BJ (cell line): Measurements from ENCODE around the gene PIP4K2A. TPM values are rescaled to one million over a fixed set of nuclear protein-coding genes. Genes with fewer than 3 reads are reported as not detected.
"Not testable (repeated sequence)": the region's sequence is repeated elsewhere in the genome, so short reads cannot be mapped to it uniquely, and the experiment has no call there.

ENCODE experiments used
- CTCF ChIA-PET: fragments of 350-600 bp; formaldehyde crosslinking; extraction: SDS; loops from one replicate; lab custom pipeline; 2021; ENCODE audit warnings: antibody characterized with exemption, inconsistent platforms; lab: Yijun Ruan, JAX
- POLR2A ChIA-PET: fragments of 300-600 bp; sonication (Branson Sonifier 250); formaldehyde crosslinking; extraction: SDS; loops from one replicate; lab custom pipeline; 2021; ENCODE audit warnings: antibody characterized with exemption; lab: Charles Lee
- DNase-seq: peaks from one replicate; pipeline ENCODE4 v3.0.0-alpha.2; 2011; ENCODE audit warnings: low read depth
- H3K27me3 ChIP-seq: 2 replicates; pipeline ENCODE4 v1.6.0; 2011; ENCODE audit warnings: low read length; ENCODE audit not compliant: control insufficient read depth, insufficient read depth
- H3K36me3 ChIP-seq: 2 replicates; pipeline ENCODE4 v1.5.1; 2011; ENCODE audit warnings: low read length; ENCODE audit not compliant: control insufficient read depth, insufficient read depth
- H3K4me3 ChIP-seq: 2 replicates; pipeline ENCODE4 v1.5.1; 2011; ENCODE audit warnings: low read depth, mild to moderate bottlenecking, control low read depth, low read length
- polyA plus RNA-seq: library from polyadenylated mRNA; depleted of rRNA; stranded (reverse); fragments of >200 nt; gene quantifications from 2 replicates; pipeline ENCODE4 v1.2.3, GENCODE V29; 2011
- TF ChIP-seq, protein P1 (sequence below): IDR thresholded peaks from 2 replicates; pipeline ENCODE4 v1.5.1; 2011; ENCODE audit warnings: low read depth, mild to moderate bottlenecking, control low read depth, inconsistent platforms, low read length, moderate library complexity; ENCODE audit not compliant: insufficient read depth

The PIP4K2A gene
- polyA plus RNA-seq, 1 experiment, result 17.3 TPM

GRCh38 chr10:22500656-22501340 lies 213.6 kb downstream of the PIP4K2A start:
- CTCF ChIA-PET, result interaction anchor here (0.6 to 1.3 kb wide), 2 partner anchors 13 to 19 kb away, joined by 3 read pairs; no protein-coding TSS in a partner anchor
- TF ChIP-seq, protein P1, sequence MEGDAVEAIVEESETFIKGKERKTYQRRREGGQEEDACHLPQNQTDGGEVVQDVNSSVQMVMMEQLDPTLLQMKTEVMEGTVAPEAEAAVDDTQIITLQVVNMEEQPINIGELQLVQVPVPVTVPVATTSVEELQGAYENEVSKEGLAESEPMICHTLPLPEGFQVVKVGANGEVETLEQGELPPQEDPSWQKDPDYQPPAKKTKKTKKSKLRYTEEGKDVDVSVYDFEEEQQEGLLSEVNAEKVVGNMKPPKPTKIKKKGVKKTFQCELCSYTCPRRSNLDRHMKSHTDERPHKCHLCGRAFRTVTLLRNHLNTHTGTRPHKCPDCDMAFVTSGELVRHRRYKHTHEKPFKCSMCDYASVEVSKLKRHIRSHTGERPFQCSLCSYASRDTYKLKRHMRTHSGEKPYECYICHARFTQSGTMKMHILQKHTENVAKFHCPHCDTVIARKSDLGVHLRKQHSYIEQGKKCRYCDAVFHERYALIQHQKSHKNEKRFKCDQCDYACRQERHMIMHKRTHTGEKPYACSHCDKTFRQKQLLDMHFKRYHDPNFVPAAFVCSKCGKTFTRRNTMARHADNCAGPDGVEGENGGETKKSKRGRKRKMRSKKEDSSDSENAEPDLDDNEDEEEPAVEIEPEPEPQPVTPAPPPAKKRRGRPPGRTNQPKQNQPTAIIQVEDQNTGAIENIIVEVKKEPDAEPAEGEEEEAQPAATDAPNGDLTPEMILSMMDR, result no peak
- no peak for DNase-seq
- POLR2A ChIA-PET, result no interaction called here
- Histone ChIP-seq H3K4me3 (no peak overlapping the region), H3K36me3 (no peaks in the 10 kb centered on the region), H3K27me3 (peaks cover 14% of the 10 kb centered on the region)

GRCh38 chr10:22499973-22500372 lies 214.4 kb downstream of the PIP4K2A start:
- POLR2A ChIA-PET, H3K4me3 ChIP-seq, DNase-seq, H3K36me3 ChIP-seq: not testable (repeated sequence)
- CTCF ChIA-PET, result interaction anchor here (0.6 kb wide), 1 partner anchor 12 kb away, joined by 3 read pairs; no protein-coding TSS in a partner anchor
- H3K27me3 ChIP-seq, result peaks cover 14% of the 10 kb centered on the region

DNA sequence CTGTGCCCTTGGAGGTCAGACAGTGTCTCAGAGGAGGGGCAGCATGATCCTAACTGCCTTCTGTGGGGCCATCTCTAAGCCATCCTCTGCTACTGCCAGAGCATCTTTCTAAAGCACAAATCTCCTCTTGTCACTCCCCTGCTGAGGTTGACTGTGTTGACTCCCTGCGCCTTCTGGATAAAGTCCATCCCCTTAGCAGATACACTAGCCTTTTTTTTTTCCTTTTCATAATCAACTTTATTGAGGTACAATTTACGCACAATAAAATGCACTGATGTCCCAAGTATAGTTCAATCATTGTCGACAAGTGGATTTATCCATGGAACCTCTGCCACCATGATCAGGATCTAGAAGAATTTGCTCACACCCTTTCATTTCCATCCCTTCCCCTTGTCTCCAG lies 219.0 kb downstream of the PIP4K2A start:
- TF ChIP-seq, protein P1, result no peak
- POLR2A ChIA-PET, result no interaction called here
- DNase-seq, result no peak

GRCh38 chr10:22494007-22494406 lies 220.4 kb downstream of the PIP4K2A start:
- TF ChIP-seq, protein P1, result no peak
- POLR2A ChIA-PET, result no interaction called here
- Histone ChIP-seq H3K27me3 (peaks cover 3% of the 10 kb centered on the region; the same call in 1 of the 2 replicates), H3K4me3 (no peak overlapping the region), H3K36me3 (no peaks in the 10 kb centered on the region)
- CTCF ChIA-PET, result interaction anchor here (0.7 to 1.5 kb wide), 2 partner anchors 52 to 57 kb away, joined by 3 read pairs; no protein-coding TSS in a partner anchor
- no peak for DNase-seq

More for the DNA sequence above, 219.0 kb downstream of the PIP4K2A start:
- peaks cover 8% of the 10 kb centered on the region for H3K27me3 ChIP-seq
- CTCF ChIA-PET, result no interaction called here
- H3K4me3 ChIP-seq, result no peak overlapping the region
- no peaks in the 10 kb centered on the region for H3K36me3 ChIP-seq

DNA sequence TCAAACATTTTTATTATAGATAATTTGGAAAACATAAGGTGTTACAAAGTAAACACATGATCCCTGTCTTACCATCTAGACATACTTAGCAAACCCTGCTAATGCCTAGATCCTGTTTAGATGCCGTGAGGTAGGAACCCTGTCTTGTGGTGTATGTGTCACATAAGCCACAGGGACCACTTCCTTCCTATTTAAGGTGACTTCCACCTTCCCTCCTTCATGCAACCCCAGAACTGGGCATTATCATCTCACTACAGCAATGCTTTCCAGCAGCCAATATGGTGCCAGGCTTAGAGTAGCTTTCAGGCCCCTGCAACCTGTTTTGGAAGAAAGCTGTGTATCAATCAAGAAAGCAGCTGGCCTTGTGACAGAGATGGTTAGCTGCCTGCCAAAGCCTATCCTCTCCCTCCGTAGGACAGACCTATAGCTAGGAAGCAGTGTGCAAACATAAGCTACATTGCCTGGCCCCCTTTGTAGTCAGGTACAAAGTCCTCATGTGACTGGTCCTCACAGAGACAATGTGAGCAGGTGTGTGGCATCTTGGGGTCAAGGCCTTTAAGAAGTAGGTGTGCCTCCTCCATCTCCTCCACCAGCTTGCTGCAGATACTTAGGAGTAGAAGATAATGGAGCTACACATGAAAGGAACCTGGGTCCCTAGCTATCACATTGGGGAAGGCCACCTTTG lies 222.3 kb downstream of the PIP4K2A start:
- Histone ChIP-seq H3K36me3 (no peaks in the 10 kb centered on the region), H3K4me3 (no peak overlapping the region), H3K27me3 (peaks cover 3% of the 10 kb centered on the region; the same call in 1 of the 2 replicates)
- ChIA-PET POLR2A (no interaction called here), CTCF (interaction anchor here (1.1 kb wide), 1 partner anchor 10 kb away, joined by 3 read pairs; no protein-coding TSS in a partner anchor)
- no peak for DNase-seq
- TF ChIP-seq, protein P1, result no peak
